Ovary (tissue), 9 donors: ENCODE data around the gene UBAP1L. TPM values are rescaled to one million over a fixed set of nuclear protein-coding genes. Genes with fewer than 3 reads are reported as not detected.

ENCODE experiments used
- DNase-seq, 5 donors: peaks; one replicate each; pipeline ENCODE4 v3.0.0-alpha.2; 2019 to 2020
- H3K27ac ChIP-seq, 2 donors: fragments of 200-600 bp; one replicate each; pipeline versions ENCODE4 v1.5.1 to v1.8.0; 2019 to 2022
- H3K27me3 ChIP-seq: fragments of 200-600 bp; one replicate; pipeline ENCODE4 v1.8.0; 2022
- H3K36me3 ChIP-seq: fragments of 200-600 bp; sonication (generic); one replicate; pipeline ENCODE4 v1.5.1; 2019
- H3K4me1 ChIP-seq: one replicate; pipeline ENCODE4 v1.8.1; 2013; ENCODE audit warnings: mild to moderate bottlenecking, moderate library complexity; ENCODE audit not compliant: insufficient read depth
- H3K4me3 ChIP-seq: fragments of 200-600 bp; sonication (generic); one replicate; pipeline ENCODE4 v1.5.1; 2017
- H3K9me3 ChIP-seq, 2 donors: fragments of 200-600 bp in 1 of 2; sonication (generic) in 1 of 2; one replicate each; pipeline versions ENCODE4 v1.5.1 to v1.8.1; 2013 to 2019; ENCODE audit warnings: mild to moderate bottlenecking in 1 of 2, moderate library complexity in 1 of 2
- EP300 ChIP-seq: sonication (generic); formaldehyde crosslinking; IDR thresholded peaks from one replicate; pipeline ENCODE4 v1.6.1; 2017; ENCODE audit warnings: antibody characterized with exemption
- POLR2A ChIP-seq: fragments of 450-650 bp; IDR thresholded peaks from one replicate; pipeline ENCODE4 v1.6.1; 2017; ENCODE audit warnings: antibody characterized with exemption, mild to moderate bottlenecking, moderate library complexity
- WGBS, 3 donors: extraction: QIAGEN DNeasy Blood & Tissue Kit in 1 of 3; methylation state at CpG; one replicate each; pipeline versions ENCODE4 v1.1.5 to v1.1.7; 2013 to 2017; 5-methylcytosine and 5-hydroxymethylcytosine counted together
- intact Hi-C, 4 donors: fragments of 100-400 bp; cut with DNase I; formaldehyde crosslinking; loops; one replicate each; pipeline versions ENCODE4 v1.11.0 to v1.15.1; 2022 to 2023
- polyA plus RNA-seq, 2 donors: library from polyadenylated mRNA; stranded (reverse); fragments of 200-250 nt in 1 of 2; fragments of 350-450 nt in 1 of 2; fragmentation: Illumina TruSeq in 1 of 2; extraction: RNeasy Lipid Tissue Mini Kit (QIAGEN cat#74804) in 1 of 2; gene quantifications; one replicate each; pipeline ENCODE4 v1.2.3, GENCODE V29; 2013 to 2014
- total RNA-seq, 7 donors: library from RNA; depleted of rRNA in 2 of 7; stranded (reverse); fragments of >200 nt in 2 of 7; fragmentation: NEBNext Ultra II Directional in 3 of 7; extraction: Animal tissue kit (Norgen Biotek cat#: 25700) in 3 of 7; gene quantifications; one replicate each; pipeline versions ENCODE4 v1.1.0 to v1.2.4, GENCODE V29; 2016 to 2023
- TF ChIP-seq, protein P1 (sequence below), 3 donors: fragments of 450-650 bp in 2 of 3; fragments of 200-600 bp in 1 of 3; IDR thresholded peaks; one replicate each; pipeline versions ENCODE4 v1.5.1 to v1.8.0; 2016 to 2022; ENCODE audit warnings: antibody characterized with exemption in 3 of 3, mild to moderate bottlenecking in 1 of 3
- donor health status: DM: no; HTN: no; CAD: no; lungs with moderate emphysema.
- donor health status: DM: no; HTN: no; CAD: no.
- donor health status: Bipolar disorder and iron deficiency.
- donor health status: DM: yes; HTN: yes; CAD: no.
- donor health status: DM: no; HTN: no; CAD: no.
- donor health status: DM: yes; HTN: yes; CAD: no.

The UBAP1L gene
- total and polyA plus RNA-seq, 9 donors: 2.5 to 9.9 (median 6.5) TPM

DNA sequence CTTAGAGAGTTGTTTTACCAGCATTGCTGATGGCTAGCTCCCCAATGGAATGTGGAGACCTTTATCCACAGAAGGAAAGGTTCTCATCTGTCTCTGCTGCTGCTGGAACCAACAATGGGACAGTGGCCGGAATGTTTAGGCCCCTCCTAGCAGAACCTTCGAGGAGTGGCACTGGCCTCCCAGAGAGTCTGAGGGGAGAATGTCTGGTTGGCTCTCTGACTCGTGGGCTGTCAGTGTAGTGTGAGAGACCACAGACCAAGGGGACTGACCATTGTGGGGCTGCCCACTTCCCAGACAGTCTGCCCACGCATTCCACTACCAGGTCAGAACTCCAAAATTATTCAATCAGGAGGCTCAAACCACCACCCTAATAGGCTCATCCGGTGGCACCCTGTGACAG, 52.3 kb downstream of the UBAP1L start:
- Histone ChIP-seq H3K4me1 (peaks cover 3% of the 10 kb centered on the region), H3K9me3 (no peaks in the 10 kb centered on the region), H3K36me3 (no peaks in the 10 kb centered on the region), H3K4me3 (no peak overlapping the region), H3K27ac (no peak overlapping the region), H3K27me3 (no peaks in the 10 kb centered on the region)
- intact Hi-C loops: no loop called here
- DNase-seq: no peak
- 64 to 70% (median 67%) methylated on average over 5 of the region's 5 CpGs for WGBS, 3 donors
- no peak for TF ChIP-seq EP300
- TF ChIP-seq, protein P1, sequence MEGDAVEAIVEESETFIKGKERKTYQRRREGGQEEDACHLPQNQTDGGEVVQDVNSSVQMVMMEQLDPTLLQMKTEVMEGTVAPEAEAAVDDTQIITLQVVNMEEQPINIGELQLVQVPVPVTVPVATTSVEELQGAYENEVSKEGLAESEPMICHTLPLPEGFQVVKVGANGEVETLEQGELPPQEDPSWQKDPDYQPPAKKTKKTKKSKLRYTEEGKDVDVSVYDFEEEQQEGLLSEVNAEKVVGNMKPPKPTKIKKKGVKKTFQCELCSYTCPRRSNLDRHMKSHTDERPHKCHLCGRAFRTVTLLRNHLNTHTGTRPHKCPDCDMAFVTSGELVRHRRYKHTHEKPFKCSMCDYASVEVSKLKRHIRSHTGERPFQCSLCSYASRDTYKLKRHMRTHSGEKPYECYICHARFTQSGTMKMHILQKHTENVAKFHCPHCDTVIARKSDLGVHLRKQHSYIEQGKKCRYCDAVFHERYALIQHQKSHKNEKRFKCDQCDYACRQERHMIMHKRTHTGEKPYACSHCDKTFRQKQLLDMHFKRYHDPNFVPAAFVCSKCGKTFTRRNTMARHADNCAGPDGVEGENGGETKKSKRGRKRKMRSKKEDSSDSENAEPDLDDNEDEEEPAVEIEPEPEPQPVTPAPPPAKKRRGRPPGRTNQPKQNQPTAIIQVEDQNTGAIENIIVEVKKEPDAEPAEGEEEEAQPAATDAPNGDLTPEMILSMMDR (IDR thresholded peaks at IDR 0.05): no peak
- TF ChIP-seq POLR2A: no peak

DNA sequence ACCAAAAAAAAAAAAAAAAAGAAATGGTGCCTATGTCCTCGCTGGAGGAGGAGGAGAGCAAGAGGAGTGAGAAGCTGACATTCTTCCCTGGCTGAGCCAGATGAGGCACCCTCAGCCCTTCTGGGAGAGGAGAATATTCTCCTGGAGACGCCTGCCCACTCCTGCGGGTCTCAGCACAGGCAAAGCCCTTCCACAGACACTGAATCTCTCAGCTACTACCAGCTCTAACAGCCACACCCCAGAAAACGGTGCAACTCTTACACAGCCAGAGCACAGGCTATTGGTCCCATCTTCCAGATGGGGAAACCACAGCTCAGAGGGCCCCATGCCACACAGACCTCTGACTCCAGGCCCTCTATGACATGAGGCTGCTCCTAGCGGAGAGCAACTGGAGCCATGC, 52.9 kb downstream of the UBAP1L start:
- TF ChIP-seq EP300: no peak
- no peaks in the 10 kb centered on the region for H3K27me3 ChIP-seq
- peak in 1 of 5 donors; percentile 3 for DNase-seq
- no peaks in the 10 kb centered on the region for H3K9me3 ChIP-seq
- intact Hi-C loops: no loop called here
- H3K36me3 ChIP-seq: no peaks in the 10 kb centered on the region
- H3K4me1 ChIP-seq: peaks cover 3% of the 10 kb centered on the region
- 80 to 91% (median 82%) methylated on average over 5 of the region's 5 CpGs for WGBS, 3 donors
- H3K4me3 ChIP-seq: no peak overlapping the region
- no peak overlapping the region for H3K27ac ChIP-seq

DNA sequence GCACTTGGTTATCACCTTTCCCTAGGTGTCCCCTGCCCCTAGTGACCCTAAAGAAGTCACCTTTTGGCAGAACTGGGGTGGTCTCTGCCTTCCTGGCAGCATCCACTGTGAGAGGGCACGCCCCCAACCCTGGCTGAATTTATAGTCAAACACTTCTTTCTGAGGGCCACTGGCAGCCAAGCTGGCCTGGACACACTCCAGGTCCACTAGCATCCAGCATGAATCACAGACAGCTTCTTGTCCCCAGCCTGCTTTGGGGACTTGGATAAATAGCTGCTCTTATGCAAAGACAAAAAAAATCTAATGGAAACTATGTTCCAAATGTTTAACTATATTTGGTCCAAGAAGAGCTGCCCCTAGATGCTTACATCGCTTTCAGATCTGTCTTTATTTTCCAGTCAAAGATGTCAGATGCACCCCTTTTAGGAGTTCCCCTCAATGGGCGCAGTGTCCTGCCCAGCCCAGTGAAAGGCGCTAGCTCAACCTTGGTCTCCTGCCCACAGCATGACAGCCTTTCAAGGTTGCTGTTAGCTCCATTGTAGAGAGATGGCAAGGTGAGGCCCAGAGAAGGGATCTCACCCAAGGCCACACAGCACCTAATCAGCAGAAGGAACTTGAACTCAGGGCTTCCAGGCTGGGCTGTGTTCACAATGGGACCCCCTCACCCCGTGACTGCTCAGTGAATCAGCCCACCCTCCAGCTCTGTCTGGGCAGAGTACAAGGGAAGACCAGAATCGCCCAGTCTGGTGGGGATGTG, 54.2 kb downstream of the UBAP1L start:
- Histone ChIP-seq H3K4me1 (no peaks in the 10 kb centered on the region), H3K27ac (peak overlapping the region in 1 of 2 donors; percentile 6), H3K27me3 (no peaks in the 10 kb centered on the region), H3K36me3 (no peaks in the 10 kb centered on the region), H3K9me3 (no peaks in the 10 kb centered on the region), H3K4me3 (no peak overlapping the region)
- WGBS, 3 donors: 88 to 92% (median 88%) methylated on average over 6 of the region's 6 CpGs
- TF ChIP-seq EP300 (no peak), POLR2A (no peak)
- TF ChIP-seq, protein P1 (IDR thresholded peaks at IDR 0.05): no peak
- DNase-seq: peak in 1 of 5 donors; percentile 17
- intact Hi-C loops: no loop called here

DNA sequence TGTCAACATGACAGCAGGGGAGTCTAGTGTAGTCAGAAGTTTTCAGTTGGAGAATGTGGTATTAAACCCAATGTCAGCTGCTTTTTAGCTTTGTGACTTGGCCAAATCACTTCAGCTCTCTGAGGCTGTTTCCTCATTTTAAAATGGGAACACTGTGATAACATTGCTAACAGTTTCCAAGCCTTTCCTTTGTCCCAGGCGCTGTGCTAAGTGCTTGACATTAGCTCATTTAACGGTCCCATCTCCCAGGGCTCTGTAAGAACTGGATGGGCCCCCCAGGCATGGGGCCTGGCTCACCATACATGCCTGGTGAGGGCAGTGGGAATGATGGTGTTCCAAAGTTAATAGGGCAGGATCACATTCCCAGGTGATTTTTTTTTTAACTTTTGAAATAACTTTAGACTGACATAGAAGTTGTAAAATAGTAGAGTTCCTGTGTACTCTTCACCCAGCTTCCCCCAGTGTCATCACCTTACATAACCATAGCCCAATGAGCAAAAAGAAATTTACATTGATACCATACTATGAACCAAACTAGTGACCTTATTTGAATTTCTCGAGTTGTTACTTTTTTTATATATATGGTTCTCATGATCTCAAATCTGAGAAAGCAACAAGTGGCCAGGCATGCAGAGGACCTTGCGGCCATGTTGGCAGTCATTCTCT, 54.9 kb downstream of the UBAP1L start:
- intact Hi-C loops: loop anchor here in 1 of 4 donors (10.0 kb wide), 1 partner anchor 215 kb away; no protein-coding TSS in a partner anchor
- DNase-seq: peak in 1 of 5 donors; percentile 0
- no peaks in the 10 kb centered on the region for H3K4me1 ChIP-seq

More for the DNA sequence above, 54.9 kb downstream of the UBAP1L start:
- TF ChIP-seq EP300 (no peak), POLR2A (no peak)
- TF ChIP-seq, protein P1 (IDR thresholded peaks at IDR 0.05): no peak
- Histone ChIP-seq H3K4me3 (no peak overlapping the region), H3K36me3 (no peaks in the 10 kb centered on the region), H3K9me3 (no peaks in the 10 kb centered on the region), H3K27me3 (no peaks in the 10 kb centered on the region), H3K27ac (no peak overlapping the region)
- 83 to 94% (median 93%) methylated on average over 4 of the region's 4 CpGs for WGBS, 3 donors
